Hepatocyte (in vitro differentiated cells): Measurements from ENCODE around the gene LRRC43.

Experiments used
- CTCF ChIP-seq: fragments of 200-600 bp; sonication (generic); IDR thresholded peaks from 2 replicates; pipeline ENCODE4 v1.5.1; 2016; ENCODE audit warnings: antibody characterized with exemption, mild to moderate bottlenecking; ENCODE audit not compliant: poor library complexity
- EZH2 ChIP-seq: fragments of 200-600 bp; sonication (generic); IDR thresholded peaks from 2 replicates; pipeline ENCODE4 v1.6.1; 2016; ENCODE audit warnings: antibody characterized with exemption, mild to moderate bottlenecking, borderline replicate concordance
- EZH2phosphoT487 ChIP-seq: fragments of 200-600 bp; sonication (generic); IDR thresholded peaks from one replicate; pipeline ENCODE4 v1.6.1; 2018; ENCODE audit warnings: antibody characterized with exemption, mild to moderate bottlenecking, low read depth, moderate library complexity; ENCODE audit not compliant: unreplicated experiment, severe bottlenecking

- no peak for TF ChIP-seq EZH2
- no peak for TF ChIP-seq CTCF
- no peak for TF ChIP-seq EZH2phosphoT487
These were observed 37.2 kb upstream of the LRRC43 start for GRCh38 chr12:122145505-122146330.
